ENCODE data around the gene BATF2. TPM values are rescaled to one million over a fixed set of nuclear protein-coding genes. Genes with fewer than 3 reads are reported as not detected.

The BATF2 gene
- total RNA-seq (2022; extraction: Qiagen RNA extraction; ENCODE audit: low read depth): 0.61 to 1.3 TPM (median 0.67 TPM) in 5 replicates

GRCh38 chr11:64996710-64997380 is at the start of gene BATF2:
Gene BATF2 (minus strand): TSS chr11:64996971. CDS start chr11:64996914, 57 bp downstream.

GRCh38 chr11:65040847-65041622 is 44.3 kb upstream of the BATF2 start, which contains the start of gene SAC3D1:
Gene SAC3D1 (plus strand): TSS chr11:65041210. CDS start chr11:65041293, 83 bp downstream.

GRCh38 chr11:65027213-65028067 is 30.7 kb upstream of the BATF2 start, which contains the start of gene SNX15:
Gene SNX15 (plus strand): TSS chr11:65027439. CDS start chr11:65027538, 99 bp downstream.

GRCh38 chr11:65013888-65014725 is 17.3 kb upstream of the BATF2 start, which contains the start of gene ARL2:
Gene ARL2 (plus strand): TSS chr11:65014160. CDS start chr11:65014208, 48 bp downstream.

GRCh38 chr11:64971421-64972233 is 25.1 kb downstream of the BATF2 start, which contains the start of gene MAJIN:
Gene MAJIN (minus strand): TSS chr11:64972108. CDS start chr11:64959405, 12,703 bp downstream.

Other genes starting within 250 kb of the BATF2 start
- gene PYGM, start 237.0 kb downstream of the BATF2 start, total RNA-seq (2022; extraction: Qiagen RNA extraction; ENCODE audit: low read depth): 0.17 to 0.58 TPM (median 0.32 TPM) in 5 replicates
- 160 to 206 TPM (median 161 TPM) in 5 replicates for gene SF1, start 218.4 kb downstream of the BATF2 start, total RNA-seq (2022; extraction: Qiagen RNA extraction; ENCODE audit: low read depth)
- 6.9 to 9.1 TPM (median 8.0 TPM) in 5 replicates for gene MAP4K2, start 193.8 kb downstream of the BATF2 start, total RNA-seq (2022; extraction: Qiagen RNA extraction; ENCODE audit: low read depth)
- gene MEN1, start 186.4 kb downstream of the BATF2 start, total RNA-seq (2022; extraction: Qiagen RNA extraction; ENCODE audit: low read depth): 28.7 to 39.3 TPM (median 36.7 TPM) in 5 replicates
- 1.1 to 1.8 TPM (median 1.6 TPM) in 5 replicates for gene CDC42BPG, start 152.3 kb downstream of the BATF2 start, total RNA-seq (2022; extraction: Qiagen RNA extraction; ENCODE audit: low read depth)
- 104 to 140 TPM (median 129 TPM) in 5 replicates for gene EHD1, start 118.3 kb downstream of the BATF2 start, total RNA-seq (2022; extraction: Qiagen RNA extraction; ENCODE audit: low read depth)
- gene ATG2A, start 79.8 kb downstream of the BATF2 start, total RNA-seq (2022; extraction: Qiagen RNA extraction; ENCODE audit: low read depth): 12.9 to 22.4 TPM (median 20.8 TPM) in 5 replicates
- 3.6 to 6.2 TPM (median 4.2 TPM) in 5 replicates for gene PPP2R5B, start 72.3 kb downstream of the BATF2 start, total RNA-seq (2022; extraction: Qiagen RNA extraction; ENCODE audit: low read depth)
- not detected in 5 replicates for gene GPHA2, start 61.1 kb downstream of the BATF2 start, total RNA-seq (2022; extraction: Qiagen RNA extraction; ENCODE audit: low read depth)
- gene MAJIN, start 24.9 kb downstream of the BATF2 start, total RNA-seq (2022; extraction: Qiagen RNA extraction; ENCODE audit: low read depth): not detected in 5 replicates
- 157 to 200 TPM (median 182 TPM) in 5 replicates for gene ARL2, start 17.2 kb upstream of the BATF2 start, total RNA-seq (2022; extraction: Qiagen RNA extraction; ENCODE audit: low read depth)
- gene SNX15, start 30.5 kb upstream of the BATF2 start, total RNA-seq (2022; extraction: Qiagen RNA extraction; ENCODE audit: low read depth): 20.2 to 23.7 TPM (median 21.5 TPM) in 5 replicates
- 33.6 to 55.1 TPM (median 50.9 TPM) in 5 replicates for gene SAC3D1, start 44.2 kb upstream of the BATF2 start, total RNA-seq (2022; extraction: Qiagen RNA extraction; ENCODE audit: low read depth)
- not detected in 5 replicates for gene NAALADL1, start 61.6 kb upstream of the BATF2 start, total RNA-seq (2022; extraction: Qiagen RNA extraction; ENCODE audit: low read depth)
- 56.3 to 73.2 TPM (median 69.6 TPM) in 5 replicates for gene CDCA5, start 87.1 kb upstream of the BATF2 start, total RNA-seq (2022; extraction: Qiagen RNA extraction; ENCODE audit: low read depth)
- gene ZFPL1, start 87.3 kb upstream of the BATF2 start, total RNA-seq (2022; extraction: Qiagen RNA extraction; ENCODE audit: low read depth): 30.8 to 34.6 TPM (median 33.1 TPM) in 5 replicates
- gene VPS51, start 99.2 kb upstream of the BATF2 start, total RNA-seq (2022; extraction: Qiagen RNA extraction; ENCODE audit: low read depth): 50.2 to 54.5 TPM (median 53.0 TPM) in 5 replicates
- gene TM7SF2, start 114.9 kb upstream of the BATF2 start, total RNA-seq (2022; extraction: Qiagen RNA extraction; ENCODE audit: low read depth): 5.3 to 6.8 TPM (median 5.5 TPM) in 5 replicates
- 14.6 to 23.2 TPM (median 21.6 TPM) in 5 replicates for gene ZNHIT2, start 120.7 kb upstream of the BATF2 start, total RNA-seq (2022; extraction: Qiagen RNA extraction; ENCODE audit: low read depth)
- 887 to 1,065 TPM (median 962 TPM) in 5 replicates for gene FAU, start 125.2 kb upstream of the BATF2 start, total RNA-seq (2022; extraction: Qiagen RNA extraction; ENCODE audit: low read depth)
- gene MRPL49, start 125.3 kb upstream of the BATF2 start, total RNA-seq (2022; extraction: Qiagen RNA extraction; ENCODE audit: low read depth): 68.9 to 78.3 TPM (median 73.3 TPM) in 5 replicates
- 30.3 to 41.2 TPM (median 40.5 TPM) in 5 replicates for gene SYVN1, start 137.5 kb upstream of the BATF2 start, total RNA-seq (2022; extraction: Qiagen RNA extraction; ENCODE audit: low read depth)
- not detected in 5 replicates for gene SPDYC, start 173.3 kb upstream of the BATF2 start, total RNA-seq (2022; extraction: Qiagen RNA extraction; ENCODE audit: low read depth)
- gene CAPN1, start 185.0 kb upstream of the BATF2 start, total RNA-seq (2022; extraction: Qiagen RNA extraction; ENCODE audit: low read depth): 94.0 to 119 TPM (median 113 TPM) in 5 replicates

Data from A549 treated with GW870086 at 1 μM for 4 hours (cell line).